Central memory CD8-positive, alpha-beta T cell (primary cell): Measurements from ENCODE around the gene TTR.

Experiments
- ATAC-seq: fragments of 150-1000 bp; cut with Tn5 transposase; replicated peaks from 2 replicates; pipeline ENCODE4 v1.10.0; 2022; ENCODE audit warnings: mild to moderate bottlenecking, moderate FRiP score, moderate number of reproducible peaks; ENCODE audit not compliant: poor library complexity, severe bottlenecking; ENCODE audit errors: extremely low read depth
- DNase-seq, 2 donors: peaks; one replicate each; pipeline ENCODE4 v3.0.0; 2021; ENCODE audit warnings: low spot score in 2 of 2
- H3K27ac Mint-ChIP-seq: one replicate; pipeline ENCODE4 v1.8.0; 2022; ENCODE audit warnings: low read depth, mild to moderate bottlenecking, moderate library complexity, mixed read lengths
- H3K27me3 Mint-ChIP-seq: one replicate; pipeline ENCODE4 v1.8.0; 2022; ENCODE audit warnings: mixed read lengths
- H3K36me3 Mint-ChIP-seq: one replicate; pipeline ENCODE4 v1.8.0; 2022; ENCODE audit warnings: mild to moderate bottlenecking, moderate library complexity, mixed read lengths; ENCODE audit not compliant: insufficient read depth
- H3K4me1 Mint-ChIP-seq: one replicate; pipeline ENCODE4 v1.8.0; 2022; ENCODE audit warnings: mixed read lengths
- H3K4me3 Mint-ChIP-seq: one replicate; pipeline ENCODE4 v1.8.0; 2022; ENCODE audit warnings: mild to moderate bottlenecking, moderate library complexity, mixed read lengths
- H3K9me3 Mint-ChIP-seq: one replicate; pipeline ENCODE4 v1.8.0; 2022; ENCODE audit warnings: mixed read lengths

TTR gene

DNA sequence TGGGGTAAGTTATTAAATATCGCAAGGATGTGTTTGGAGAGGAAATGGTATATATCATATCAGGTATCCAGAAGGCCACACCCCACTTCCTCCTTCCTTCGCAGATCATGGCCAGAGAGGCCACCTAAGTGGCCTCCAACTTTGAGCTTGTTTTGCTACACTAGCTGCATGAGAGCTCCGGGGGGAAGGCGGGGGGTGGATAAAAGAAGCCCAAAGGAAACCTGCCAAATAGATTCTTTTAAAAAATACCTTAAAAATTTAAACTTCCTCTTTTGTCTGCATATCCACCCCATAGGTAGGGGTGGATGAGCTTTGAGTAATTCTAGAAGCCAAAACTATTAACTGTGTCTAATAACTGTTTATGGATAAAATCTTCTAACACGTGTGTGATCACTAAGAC lies 5.7 kb upstream of the TTR start:
- no peak for DNase-seq
- peaks cover 1% of the 10 kb centered on the region for H3K36me3 Mint-ChIP-seq
- H3K9me3 Mint-ChIP-seq, result no peaks in the 10 kb centered on the region

DNA sequence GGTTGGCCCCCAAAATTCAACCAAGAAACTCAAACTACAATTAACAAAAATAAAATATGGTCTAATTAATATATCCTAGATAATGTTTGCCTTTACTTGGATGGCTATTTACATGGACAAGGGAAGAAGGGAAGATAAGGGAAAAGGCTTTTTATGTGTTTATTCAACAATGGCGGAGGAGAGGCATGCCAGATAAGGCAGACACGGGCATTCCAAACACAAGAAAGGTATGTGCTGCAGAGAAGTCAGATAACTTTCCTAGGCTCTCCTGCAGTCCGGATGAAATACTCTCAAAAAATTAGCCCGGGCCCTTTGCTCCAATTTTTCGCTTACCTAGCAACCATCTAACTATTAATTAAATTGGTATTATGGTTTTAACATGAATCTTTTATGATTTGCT lies 5.1 kb upstream of the TTR start:
- Mint-ChIP-seq H3K27me3 (peaks cover 13% of the 10 kb centered on the region), H3K9me3 (no peaks in the 10 kb centered on the region), H3K27ac (no peak overlapping the region), H3K4me3 (no peak overlapping the region), H3K36me3 (peaks cover 1% of the 10 kb centered on the region), H3K4me1 (no peaks in the 10 kb centered on the region)
- DNase-seq (no peak), ATAC-seq (no peak)

More for the DNA sequence above, 5.7 kb upstream of the TTR start:
- Mint-ChIP-seq H3K27ac (no peak overlapping the region), H3K4me3 (no peak overlapping the region), H3K4me1 (no peaks in the 10 kb centered on the region), H3K27me3 (peaks cover 7% of the 10 kb centered on the region)
- no peak for ATAC-seq

DNA sequence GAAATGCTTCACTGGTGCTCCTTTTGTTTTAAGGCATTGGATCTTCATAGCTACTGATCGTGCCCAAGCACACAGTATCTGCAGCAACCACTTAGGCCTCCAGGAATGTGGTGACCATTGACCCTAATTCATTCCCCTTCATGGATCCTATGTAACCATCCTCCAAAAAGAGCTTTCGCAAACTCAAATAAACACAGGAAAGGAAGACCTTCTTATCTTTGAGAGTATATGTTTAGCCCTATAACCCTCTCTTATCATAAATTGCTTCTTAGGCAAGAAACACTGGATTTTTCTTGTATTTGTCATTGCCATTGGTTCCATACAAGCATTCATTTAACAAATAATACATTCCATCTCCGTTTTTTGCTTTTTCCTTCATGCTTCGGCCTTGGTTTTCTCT lies 4.1 kb upstream of the TTR start:
- no peak overlapping the region for H3K27ac Mint-ChIP-seq
- H3K27me3 Mint-ChIP-seq, result peaks cover 16% of the 10 kb centered on the region
- H3K36me3 Mint-ChIP-seq, result peaks cover 1% of the 10 kb centered on the region
- ATAC-seq, result no peak
- no peaks in the 10 kb centered on the region for H3K9me3 Mint-ChIP-seq
- H3K4me1 Mint-ChIP-seq, result no peaks in the 10 kb centered on the region
- H3K4me3 Mint-ChIP-seq, result no peak overlapping the region
- no peak for DNase-seq

DNA sequence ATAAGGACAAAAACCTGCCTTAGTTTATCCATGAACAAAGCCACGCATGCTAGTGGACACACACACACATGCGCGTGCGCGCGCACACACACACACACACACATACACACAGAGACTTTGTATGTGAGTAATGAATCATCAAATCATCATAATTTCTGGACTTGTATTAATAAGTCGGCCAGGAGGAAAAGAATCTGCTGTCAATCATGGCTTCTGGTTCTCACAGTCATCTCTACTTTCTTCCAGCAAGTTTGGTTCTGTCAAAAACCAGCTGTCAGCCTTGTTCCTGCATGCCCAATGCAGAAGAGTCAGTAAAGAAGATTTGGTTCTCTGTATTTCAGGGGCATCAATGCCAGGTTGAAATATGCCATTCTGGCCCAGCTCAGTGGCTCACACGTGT lies 1.1 kb upstream of the TTR start:
- DNase-seq (no peak), ATAC-seq (no peak)
- Mint-ChIP-seq H3K36me3 (peaks cover 1% of the 10 kb centered on the region), H3K9me3 (no peaks in the 10 kb centered on the region), H3K4me3 (no peak overlapping the region), H3K27ac (no peak overlapping the region), H3K27me3 (peaks cover 33% of the 10 kb centered on the region), H3K4me1 (no peaks in the 10 kb centered on the region)

DNA sequence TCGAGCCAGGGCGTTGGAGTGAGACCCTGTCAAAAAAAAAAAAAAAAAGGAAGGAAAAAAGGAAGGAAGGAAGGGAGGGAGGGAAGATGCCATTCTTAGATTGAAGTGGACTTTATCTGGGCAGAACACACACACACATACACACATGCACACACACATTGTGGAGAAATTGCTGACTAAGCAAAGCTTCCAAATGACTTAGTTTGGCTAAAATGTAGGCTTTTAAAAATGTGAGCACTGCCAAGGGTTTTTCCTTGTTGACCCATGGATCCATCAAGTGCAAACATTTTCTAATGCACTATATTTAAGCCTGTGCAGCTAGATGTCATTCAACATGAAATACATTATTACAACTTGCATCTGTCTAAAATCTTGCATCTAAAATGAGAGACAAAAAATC lies 564 bp upstream of the TTR start:
- Mint-ChIP-seq H3K9me3 (no peaks in the 10 kb centered on the region), H3K36me3 (peaks cover 1% of the 10 kb centered on the region), H3K4me3 (no peak overlapping the region), H3K4me1 (no peaks in the 10 kb centered on the region), H3K27ac (no peak overlapping the region), H3K27me3 (peaks cover 33% of the 10 kb centered on the region)
- no peak for ATAC-seq
- DNase-seq, result no peak

DNA sequence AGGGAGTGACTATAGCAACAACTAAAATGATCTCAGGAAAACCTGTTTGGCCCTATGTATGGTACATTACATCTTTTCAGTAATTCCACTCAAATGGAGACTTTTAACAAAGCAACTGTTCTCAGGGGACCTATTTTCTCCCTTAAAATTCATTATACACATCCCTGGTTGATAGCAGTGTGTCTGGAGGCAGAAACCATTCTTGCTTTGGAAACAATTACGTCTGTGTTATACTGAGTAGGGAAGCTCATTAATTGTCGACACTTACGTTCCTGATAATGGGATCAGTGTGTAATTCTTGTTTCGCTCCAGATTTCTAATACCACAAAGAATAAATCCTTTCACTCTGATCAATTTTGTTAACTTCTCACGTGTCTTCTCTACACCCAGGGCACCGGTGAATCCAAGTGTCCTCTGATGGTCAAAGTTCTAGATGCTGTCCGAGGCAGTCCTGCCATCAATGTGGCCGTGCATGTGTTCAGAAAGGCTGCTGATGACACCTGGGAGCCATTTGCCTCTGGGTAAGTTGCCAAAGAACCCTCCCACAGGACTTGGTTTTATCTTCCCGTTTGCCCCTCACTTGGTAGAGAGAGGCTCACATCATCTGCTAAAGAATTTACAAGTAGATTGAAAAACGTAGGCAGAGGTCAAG lies 955 bp downstream of the TTR start:
- no peaks in the 10 kb centered on the region for H3K9me3 Mint-ChIP-seq
- H3K4me3 Mint-ChIP-seq, result no peak overlapping the region
- peaks cover 1% of the 10 kb centered on the region for H3K36me3 Mint-ChIP-seq
- no peak for DNase-seq
- peaks cover 33% of the 10 kb centered on the region for H3K27me3 Mint-ChIP-seq
- H3K4me1 Mint-ChIP-seq, result no peaks in the 10 kb centered on the region
- H3K27ac Mint-ChIP-seq, result no peak overlapping the region
- ATAC-seq, result no peak

DNA sequence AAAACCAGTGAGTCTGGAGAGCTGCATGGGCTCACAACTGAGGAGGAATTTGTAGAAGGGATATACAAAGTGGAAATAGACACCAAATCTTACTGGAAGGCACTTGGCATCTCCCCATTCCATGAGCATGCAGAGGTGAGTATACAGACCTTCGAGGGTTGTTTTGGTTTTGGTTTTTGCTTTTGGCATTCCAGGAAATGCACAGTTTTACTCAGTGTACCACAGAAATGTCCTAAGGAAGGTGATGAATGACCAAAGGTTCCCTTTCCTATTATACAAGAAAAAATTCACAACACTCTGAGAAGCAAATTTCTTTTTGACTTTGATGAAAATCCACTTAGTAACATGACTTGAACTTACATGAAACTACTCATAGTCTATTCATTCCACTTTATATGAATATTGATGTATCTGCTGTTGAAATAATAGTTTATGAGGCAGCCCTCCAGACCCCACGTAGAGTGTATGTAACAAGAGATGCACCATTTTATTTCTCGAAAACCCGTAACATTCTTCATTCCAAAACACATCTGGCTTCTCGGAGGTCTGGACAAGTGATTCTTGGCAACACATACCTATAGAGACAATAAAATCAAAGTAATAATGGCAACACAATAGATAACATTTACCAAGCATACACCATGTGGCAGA lies 3.6 kb downstream of the TTR start:
- Mint-ChIP-seq H3K4me3 (no peak overlapping the region), H3K4me1 (no peaks in the 10 kb centered on the region), H3K27me3 (peaks cover 33% of the 10 kb centered on the region), H3K36me3 (peaks cover 1% of the 10 kb centered on the region), H3K27ac (no peak overlapping the region), H3K9me3 (no peaks in the 10 kb centered on the region)
- ATAC-seq (no peak), DNase-seq (no peak)

DNA sequence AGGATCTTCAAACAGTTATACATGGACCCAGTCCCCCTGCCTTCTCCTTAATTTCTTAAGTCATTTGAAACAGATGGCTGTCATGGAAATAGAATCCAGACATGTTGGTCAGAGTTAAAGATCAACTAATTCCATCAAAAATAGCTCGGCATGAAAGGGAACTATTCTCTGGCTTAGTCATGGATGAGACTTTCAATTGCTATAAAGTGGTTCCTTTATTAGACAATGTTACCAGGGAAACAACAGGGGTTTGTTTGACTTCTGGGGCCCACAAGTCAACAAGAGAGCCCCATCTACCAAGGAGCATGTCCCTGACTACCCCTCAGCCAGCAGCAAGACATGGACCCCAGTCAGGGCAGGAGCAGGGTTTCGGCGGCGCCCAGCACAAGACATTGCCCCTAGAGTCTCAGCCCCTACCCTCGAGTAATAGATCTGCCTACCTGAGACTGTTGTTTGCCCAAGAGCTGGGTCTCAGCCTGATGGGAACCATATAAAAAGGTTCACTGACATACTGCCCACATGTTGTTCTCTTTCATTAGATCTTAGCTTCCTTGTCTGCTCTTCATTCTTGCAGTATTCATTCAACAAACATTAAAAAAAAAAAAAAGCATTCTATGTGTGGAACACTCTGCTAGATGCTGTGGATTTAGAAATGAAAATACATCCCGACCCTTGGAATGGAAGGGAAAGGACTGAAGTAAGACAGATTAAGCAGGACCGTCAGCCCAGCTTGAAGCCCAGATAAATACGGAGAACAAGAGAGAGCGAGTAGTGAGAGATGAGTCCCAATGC lies 4.6 kb downstream of the TTR start:
- no peak for ATAC-seq
- H3K27ac Mint-ChIP-seq, result no peak overlapping the region
- no peaks in the 10 kb centered on the region for H3K9me3 Mint-ChIP-seq

DNA sequence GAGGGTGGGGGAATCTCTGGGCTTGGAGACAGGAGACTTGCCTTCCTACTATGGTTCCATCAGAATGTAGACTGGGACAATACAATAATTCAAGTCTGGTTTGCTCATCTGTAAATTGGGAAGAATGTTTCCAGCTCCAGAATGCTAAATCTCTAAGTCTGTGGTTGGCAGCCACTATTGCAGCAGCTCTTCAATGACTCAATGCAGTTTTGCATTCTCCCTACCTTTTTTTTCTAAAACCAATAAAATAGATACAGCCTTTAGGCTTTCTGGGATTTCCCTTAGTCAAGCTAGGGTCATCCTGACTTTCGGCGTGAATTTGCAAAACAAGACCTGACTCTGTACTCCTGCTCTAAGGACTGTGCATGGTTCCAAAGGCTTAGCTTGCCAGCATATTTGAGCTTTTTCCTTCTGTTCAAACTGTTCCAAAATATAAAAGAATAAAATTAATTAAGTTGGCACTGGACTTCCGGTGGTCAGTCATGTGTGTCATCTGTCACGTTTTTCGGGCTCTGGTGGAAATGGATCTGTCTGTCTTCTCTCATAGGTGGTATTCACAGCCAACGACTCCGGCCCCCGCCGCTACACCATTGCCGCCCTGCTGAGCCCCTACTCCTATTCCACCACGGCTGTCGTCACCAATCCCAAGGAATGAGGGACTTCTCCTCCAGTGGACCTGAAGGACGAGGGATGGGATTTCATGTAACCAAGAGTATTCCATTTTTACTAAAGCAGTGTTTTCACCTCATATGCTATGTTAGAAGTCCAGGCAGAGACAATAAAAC lies 6.5 kb downstream of the TTR start:
- no peak for DNase-seq
- Mint-ChIP-seq H3K9me3 (no peaks in the 10 kb centered on the region), H3K36me3 (no peaks in the 10 kb centered on the region), H3K27me3 (peaks cover 11% of the 10 kb centered on the region), H3K27ac (no peak overlapping the region), H3K4me1 (no peaks in the 10 kb centered on the region), H3K4me3 (no peak overlapping the region)
- no peak for ATAC-seq

More for the DNA sequence above, 4.6 kb downstream of the TTR start:
- no peak overlapping the region for H3K4me3 Mint-ChIP-seq
- peaks cover 23% of the 10 kb centered on the region for H3K27me3 Mint-ChIP-seq
- H3K36me3 Mint-ChIP-seq, result no peaks in the 10 kb centered on the region
- no peak for DNase-seq
- no peaks in the 10 kb centered on the region for H3K4me1 Mint-ChIP-seq

DNA sequence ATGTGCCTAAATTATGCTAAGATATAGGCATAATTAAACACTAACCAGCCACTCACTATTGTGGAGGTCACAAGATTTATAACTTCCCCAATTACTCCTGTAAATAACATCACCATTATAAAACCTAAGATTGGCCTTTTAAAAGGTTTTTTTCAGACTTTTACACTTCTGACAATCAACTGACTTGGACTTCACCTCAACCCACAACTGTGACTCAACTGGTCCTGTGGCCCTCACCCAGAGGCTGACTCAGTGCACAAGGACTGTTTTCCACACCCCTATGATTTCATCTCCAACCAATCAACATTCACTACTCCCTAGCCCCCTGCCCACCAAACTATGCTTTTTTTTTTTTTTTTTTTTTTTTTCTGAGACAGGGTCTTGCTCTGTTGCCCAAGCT lies 11.6 kb downstream of the TTR start:
- ATAC-seq (no peak), DNase-seq (no peak)
- no peak overlapping the region for H3K27ac Mint-ChIP-seq
- peaks cover 10% of the 10 kb centered on the region for H3K27me3 Mint-ChIP-seq
- no peaks in the 10 kb centered on the region for H3K36me3 Mint-ChIP-seq
- no peaks in the 10 kb centered on the region for H3K4me1 Mint-ChIP-seq
- no peak overlapping the region for H3K4me3 Mint-ChIP-seq
- H3K9me3 Mint-ChIP-seq, result no peaks in the 10 kb centered on the region

DNA sequence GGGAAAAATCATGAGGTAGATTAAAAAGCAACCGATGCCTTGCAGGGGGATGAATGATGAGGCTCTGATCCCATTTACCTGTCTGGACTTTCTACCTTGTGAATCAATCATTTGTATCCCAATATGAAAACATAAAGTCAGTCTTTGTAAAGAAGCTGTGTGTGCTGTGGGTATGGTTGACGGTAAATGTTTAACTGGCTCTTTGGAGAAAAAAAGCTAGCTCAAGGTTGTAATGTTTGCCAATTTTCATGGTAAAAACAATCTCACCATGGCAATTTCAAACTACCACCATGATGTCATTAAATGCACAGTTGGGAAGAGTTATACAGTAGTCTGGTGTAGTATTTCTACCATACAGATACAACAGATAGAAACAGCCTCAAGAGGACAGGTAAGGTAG lies 14.6 kb downstream of the TTR start:
- no peaks in the 10 kb centered on the region for H3K36me3 Mint-ChIP-seq
- no peak for ATAC-seq
- no peak overlapping the region for H3K4me3 Mint-ChIP-seq

DNA sequence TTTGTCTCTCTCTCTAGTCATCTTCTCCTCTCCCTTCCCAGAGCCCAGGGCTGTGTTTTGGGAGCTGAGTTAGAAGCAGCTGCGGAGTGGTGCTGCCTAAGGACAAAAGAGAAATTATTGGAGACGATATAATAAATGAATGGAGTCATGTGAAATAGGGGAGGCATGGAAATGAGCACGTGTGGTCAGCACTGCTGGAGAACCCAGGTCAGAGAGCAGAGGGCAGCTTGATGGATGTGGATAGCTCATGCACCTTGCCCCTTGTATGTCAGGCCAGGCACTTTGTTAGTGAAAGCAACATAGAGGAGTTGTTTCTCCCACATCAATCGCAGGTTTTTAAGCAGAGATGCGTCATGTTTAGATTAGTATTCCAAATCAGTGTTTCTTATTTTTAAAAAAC lies 15.7 kb downstream of the TTR start:
- H3K27ac Mint-ChIP-seq, result no peak overlapping the region
- no peak overlapping the region for H3K4me3 Mint-ChIP-seq
- H3K4me1 Mint-ChIP-seq, result no peaks in the 10 kb centered on the region
- DNase-seq (no peak), ATAC-seq (no peak)
- H3K36me3 Mint-ChIP-seq, result no peaks in the 10 kb centered on the region
- H3K27me3 Mint-ChIP-seq, result peaks cover 10% of the 10 kb centered on the region
- H3K9me3 Mint-ChIP-seq, result no peaks in the 10 kb centered on the region

More for the DNA sequence above, 14.6 kb downstream of the TTR start:
- no peaks in the 10 kb centered on the region for H3K4me1 Mint-ChIP-seq
- H3K27ac Mint-ChIP-seq, result no peak overlapping the region
- no peak for DNase-seq
- no peaks in the 10 kb centered on the region for H3K9me3 Mint-ChIP-seq
- H3K27me3 Mint-ChIP-seq, result peaks cover 10% of the 10 kb centered on the region
